HCT116 (cell line): ENCODE results near the gene MRPL21. TPM values are rescaled to one million over a fixed set of nuclear protein-coding genes. Genes with fewer than 3 reads are reported as not detected.

ENCODE experiments used
- ATAC-seq: fragments of 200-7000 bp; cut with Tn5 transposase; 2 replicates; pipeline ENCODE4 v1.9.1; 2020; ENCODE audit warnings: mild to moderate bottlenecking, moderate library complexity
- BruUV-seq: library from RNA; stranded (reverse); fragments of 400-500 nt; replicated peaks from 2 replicates; lab custom pipeline; 2021; lab: Mats Ljungman, UMichigan
- CTCF ChIA-PET: fragments of 300-600 bp; sonication (Branson Sonifier 250); formaldehyde crosslinking; loops from one replicate; lab custom pipeline; 2021; ENCODE audit warnings: antibody characterized with exemption; lab: Charles Lee
- POLR2A ChIA-PET: fragments of 300-600, 350-600 bp; sonication (Branson Sonifier 250); formaldehyde crosslinking; loops from one replicate; lab custom pipeline; 2021; ENCODE audit warnings: antibody characterized with exemption; lab: Charles Lee
- RAD21 ChIA-PET, 2 experiments: fragments of 300-600 bp; sonication (Branson Sonifier 250); formaldehyde crosslinking; loops; one replicate each; lab custom pipeline; 2023; ENCODE audit warnings: low total read pairs in 2 of 2; ENCODE audit not compliant: uncharacterized antibody in 2 of 2, unreplicated experiment in 2 of 2, low non-redundant PET in 1 of 2; lab: Charles Lee
- DNase-seq: peaks from one replicate; pipeline ENCODE4 v3.0.0-alpha.2; 2010; ENCODE audit warnings: low read depth, low spot score
- H2AFZ ChIP-seq: fragments of 200-600 bp; shearing (Covaris generic), sonication (generic); 2 replicates; pipeline ENCODE4 v1.6.1; 2017; ENCODE audit warnings: low read depth, mixed run types, mixed read lengths, antibody characterized with exemption, low read length; ENCODE audit not compliant: poor library complexity, severe bottlenecking
- H3K27ac ChIP-seq: 2 replicates; pipeline ENCODE4 v1.5.1; 2012; ENCODE audit warnings: low read depth, low read length
- H3K27me3 ChIP-seq: fragments of 200-600 bp; sonication (generic); 2 replicates; pipeline ENCODE4 v1.6.1; 2016; ENCODE audit warnings: mixed run types, low read length, mixed read lengths; ENCODE audit not compliant: insufficient read depth
- H3K36me3 ChIP-seq, 2 experiments: fragments of 200-500 bp in 1 of 2; fragments of 200-600 bp in 1 of 2; sonication (Bioruptor generic) in 1 of 2; sonication (generic) in 1 of 2; 2 replicates each; pipeline versions ENCODE4 v1.5.1 to v1.6.1; 2014 to 2016; ENCODE audit warnings: low read length in 2 of 2, inconsistent platforms in 1 of 2, mixed read lengths in 1 of 2, mixed run types in 1 of 2; ENCODE audit not compliant: insufficient read depth in 2 of 2, control insufficient read depth in 1 of 2
- H3K4me1 ChIP-seq, 2 experiments: fragments of 200-600 bp in 1 of 2; sonication (generic) in 1 of 2; 2 replicates each; pipeline versions ENCODE4 v1.5.1 to v1.6.1; 2012 to 2017; ENCODE audit warnings: low read length in 2 of 2, inconsistent platforms in 1 of 2, mild to moderate bottlenecking in 1 of 2, mixed read lengths in 1 of 2, mixed run types in 1 of 2, moderate library complexity in 1 of 2; ENCODE audit not compliant: insufficient read depth in 2 of 2, control insufficient read depth in 1 of 2
- H3K4me2 ChIP-seq: fragments of 200-600 bp; sonication (generic); 2 replicates; pipeline ENCODE4 v1.6.1; 2017; ENCODE audit warnings: mixed run types, low read length, mixed read lengths
- H3K4me3 ChIP-seq, 2 experiments: fragments of 200-600 bp in 1 of 2; sonication (generic) in 1 of 2; replicated peaks in 1 of 2; 2 replicates each; pipeline ENCODE4 v1.5.1; 2011 to 2016; ENCODE audit warnings: low read length in 2 of 2, control low read depth in 1 of 2, low read depth in 1 of 2, mild to moderate bottlenecking in 1 of 2, mixed read lengths in 1 of 2, mixed run types in 1 of 2
- H3K79me2 ChIP-seq: fragments of 200-600 bp; sonication (generic); 2 replicates; pipeline ENCODE4 v1.6.1; 2017; ENCODE audit warnings: mild to moderate bottlenecking, mixed run types, low read length, moderate library complexity, mixed read lengths; ENCODE audit not compliant: insufficient read depth
- H3K9ac ChIP-seq: fragments of 200-600 bp; sonication (generic); 2 replicates; pipeline ENCODE4 v1.6.1; 2016; ENCODE audit warnings: low read length, mixed read lengths
- H3K9me2 ChIP-seq: fragments of 200-600 bp; sonication (generic), shearing (Covaris generic); 2 replicates; pipeline ENCODE4 v1.6.1; 2017; ENCODE audit warnings: mixed run types, mild to moderate bottlenecking, moderate library complexity; ENCODE audit not compliant: insufficient read depth
- H3K9me3 ChIP-seq, 2 experiments: fragments of 200-500 bp in 1 of 2; fragments of 200-600 bp in 1 of 2; sonication (Bioruptor generic) in 1 of 2; sonication (generic) in 1 of 2; 2 replicates each; pipeline ENCODE4 v1.6.1; 2014 to 2017; ENCODE audit warnings: low read length in 2 of 2, mixed read lengths in 2 of 2, inconsistent platforms in 1 of 2, low read depth in 1 of 2, mild to moderate bottlenecking in 1 of 2, mixed run types in 1 of 2, moderate library complexity in 1 of 2; ENCODE audit not compliant: control insufficient read depth in 1 of 2, insufficient read depth in 1 of 2
- H4K20me1 ChIP-seq: fragments of 200-600 bp; sonication (generic), shearing (Covaris generic); 2 replicates; pipeline ENCODE4 v1.6.1; 2017; ENCODE audit warnings: mixed run types, mild to moderate bottlenecking, moderate library complexity; ENCODE audit not compliant: insufficient read depth
- CBX3 ChIP-seq: IDR thresholded peaks from 2 replicates; pipeline ENCODE4 v1.6.1; 2012; ENCODE audit warnings: low read depth
- CEBPB ChIP-seq: IDR thresholded peaks from 2 replicates; pipeline ENCODE4 v1.6.1; 2012; ENCODE audit warnings: low read depth
- ELF1 ChIP-seq: IDR thresholded peaks from 2 replicates; pipeline ENCODE4 v1.6.1; 2012; ENCODE audit warnings: low read depth, borderline replicate concordance
- EZH2 ChIP-seq: fragments of 200-600 bp; sonication (generic); IDR thresholded peaks from 2 replicates; pipeline ENCODE4 v1.6.1; 2017; ENCODE audit warnings: antibody characterized with exemption, mixed run types
- EZH2phosphoT487 ChIP-seq: fragments of 200-600 bp; IDR thresholded peaks from 2 replicates; pipeline ENCODE4 v1.6.1; 2018; ENCODE audit warnings: antibody characterized with exemption, borderline replicate concordance
- FOSL1 ChIP-seq: IDR thresholded peaks from 2 replicates; pipeline ENCODE4 v1.6.1; 2012; ENCODE audit warnings: low read depth
- JUND ChIP-seq: IDR thresholded peaks from 2 replicates; pipeline ENCODE4 v1.6.1; 2012
- POLR2A ChIP-seq: IDR thresholded peaks from 2 replicates; pipeline ENCODE4 v1.7.0; 2011; ENCODE audit warnings: borderline replicate concordance; ENCODE audit not compliant: insufficient read depth, insufficient read length; ENCODE audit errors: extremely low read depth
- POLR2AphosphoS5 ChIP-seq: IDR thresholded peaks from 2 replicates; pipeline ENCODE4 v1.6.1; 2011; ENCODE audit warnings: mild to moderate bottlenecking, low read depth, low read length, moderate library complexity
- SIN3A ChIP-seq: IDR thresholded peaks from 2 replicates; pipeline ENCODE4 v1.6.1; 2012; ENCODE audit warnings: low read depth
- TCF7L2 ChIP-seq: IDR thresholded peaks from 2 replicates; pipeline ENCODE4 v1.7.0; 2011; ENCODE audit warnings: borderline replicate concordance, inconsistent platforms; ENCODE audit not compliant: insufficient read depth, insufficient read length; ENCODE audit errors: extremely low read depth
- YY1 ChIP-seq: IDR thresholded peaks from 2 replicates; pipeline ENCODE4 v1.6.1; 2011; ENCODE audit warnings: low read length, low read depth, moderate library complexity, mild to moderate bottlenecking; ENCODE audit not compliant: insufficient replicate concordance; ENCODE audit errors: extremely low read depth
- ZFX ChIP-seq: fragments of 450-650 bp; IDR thresholded peaks from 2 replicates; pipeline ENCODE4 v1.6.1; 2017
- ZNF274 ChIP-seq: fragments of 200-500 bp; sonication (Bioruptor generic); IDR thresholded peaks from 2 replicates; pipeline ENCODE4 v1.6.1; 2014; ENCODE audit warnings: mild to moderate bottlenecking, low read depth, low read length, inconsistent platforms
- intact Hi-C: fragments of 100-400 bp; cut with micrococcal nuclease; formaldehyde crosslinking; loops from 2 replicates; pipeline ENCODE4 v1.10.0; 2022
- total RNA-seq: library from RNA; stranded (reverse); gene quantifications from one replicate; pipeline ENCODE4 v1.2.1, GENCODE V29; 2021; ENCODE audit not compliant: unreplicated experiment
- TF ChIP-seq, protein P1 (sequence below): IDR thresholded peaks from 2 replicates; pipeline ENCODE4 v1.6.1; 2012; ENCODE audit warnings: low read depth
- TF ChIP-seq, protein P2 (sequence below): IDR thresholded peaks from 2 replicates; pipeline ENCODE4 v1.6.1; 2012
- TF ChIP-seq, protein P3 (sequence below), 3 experiments: fragments of 200-600 bp in 1 of 3; sonication (generic) in 1 of 3; IDR thresholded peaks in 2 of 3; conservative IDR thresholded peaks in 1 of 3; 2 replicates each; pipeline ENCODE4 v1.5.1; 2012 to 2017; ENCODE audit warnings: low read depth in 2 of 3, low read length in 2 of 3, antibody characterized with exemption in 1 of 3, borderline replicate concordance in 1 of 3, control low read depth in 1 of 3, mild to moderate bottlenecking in 1 of 3, mixed read lengths in 1 of 3, mixed run types in 1 of 3, moderate library complexity in 1 of 3; ENCODE audit not compliant: insufficient read depth in 1 of 3
- TF ChIP-seq, protein P4 (sequence below): IDR thresholded peaks from 2 replicates; pipeline ENCODE4 v1.6.1; 2011; ENCODE audit warnings: mild to moderate bottlenecking, low read length, moderate library complexity; ENCODE audit not compliant: insufficient replicate concordance; ENCODE audit errors: extremely low read depth
- TF ChIP-seq, protein P5 (sequence below): IDR thresholded peaks from 2 replicates; pipeline ENCODE4 v1.6.1; 2012

MRPL21 gene
- total RNA-seq, 1 experiment from 2014 or later = 90.2 TPM

DNA sequence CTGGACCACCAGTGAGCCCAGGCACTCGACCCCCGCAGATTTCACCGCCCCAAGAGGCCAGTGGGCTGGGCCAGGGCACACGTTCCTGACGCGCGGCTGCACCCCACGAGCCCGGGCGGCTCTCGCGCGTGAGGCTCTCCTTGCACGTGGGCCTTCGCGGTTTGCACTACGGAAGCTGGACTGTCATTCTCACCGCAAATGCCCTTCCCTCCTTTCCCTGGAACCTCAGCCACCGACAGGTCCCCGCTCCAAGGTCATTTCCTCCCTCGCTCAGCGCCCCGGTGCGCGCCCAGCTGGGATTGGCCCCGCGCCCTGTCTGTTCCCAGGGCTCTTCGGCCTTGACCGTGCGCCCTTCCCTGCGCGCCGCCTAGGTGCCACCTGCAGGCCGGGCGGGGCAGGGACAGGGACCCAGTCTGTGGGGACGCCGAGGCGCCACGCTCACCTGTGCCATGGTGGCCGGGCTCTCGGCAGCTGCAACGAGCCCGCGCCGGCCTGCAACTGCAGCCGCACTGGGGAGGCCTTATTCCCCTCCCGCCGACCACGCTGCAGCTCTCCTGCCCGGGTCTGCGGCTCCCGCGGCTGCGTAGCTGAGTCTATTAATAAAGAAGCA, 59.8 kb downstream of the MRPL21 start:
- intact Hi-C loops = loop anchor here (2.0 kb wide), 1 partner anchor 211 kb away; no protein-coding TSS in a partner anchor
- no peaks in the 10 kb centered on the region for H3K9me3 ChIP-seq
- H3K27ac ChIP-seq = peak overlapping the region; percentile 27
- no peaks in the 10 kb centered on the region for H3K27me3 ChIP-seq
- H3K4me3 ChIP-seq = peak overlapping the region; percentile 41 to 55
- ChIA-PET CTCF (interaction anchor here (1.2 to 2.3 kb wide), 5 partner anchors 10 to 234 kb away, joined by 3 to 13 read pairs (median 7); no protein-coding TSS in a partner anchor), POLR2A (no interaction called here), RAD21 (interaction anchor here (1.1 to 1.3 kb wide), 2 partner anchors 211 to 260 kb away, joined by 3 to 4 read pairs; no protein-coding TSS in a partner anchor)
- peak; percentile 86 for ATAC-seq
- no peaks in the 10 kb centered on the region for H3K36me3 ChIP-seq
- no peaks in the 10 kb centered on the region for H4K20me1 ChIP-seq
- no peaks in the 10 kb centered on the region for H3K9me2 ChIP-seq
- BruUV-seq = no TSS peak
- peak; percentile 67 for DNase-seq
- peaks cover 14% of the 10 kb centered on the region for H3K79me2 ChIP-seq
- H2AFZ ChIP-seq = peak overlapping the region; percentile 11
- H3K4me2 ChIP-seq = peak overlapping the region; percentile 75
- H3K9ac ChIP-seq = peak overlapping the region; percentile 45
- H3K4me1 ChIP-seq = peaks cover 21 to 41% of the 10 kb centered on the region in 2 experiments
- TF ChIP-seq, protein P1, sequence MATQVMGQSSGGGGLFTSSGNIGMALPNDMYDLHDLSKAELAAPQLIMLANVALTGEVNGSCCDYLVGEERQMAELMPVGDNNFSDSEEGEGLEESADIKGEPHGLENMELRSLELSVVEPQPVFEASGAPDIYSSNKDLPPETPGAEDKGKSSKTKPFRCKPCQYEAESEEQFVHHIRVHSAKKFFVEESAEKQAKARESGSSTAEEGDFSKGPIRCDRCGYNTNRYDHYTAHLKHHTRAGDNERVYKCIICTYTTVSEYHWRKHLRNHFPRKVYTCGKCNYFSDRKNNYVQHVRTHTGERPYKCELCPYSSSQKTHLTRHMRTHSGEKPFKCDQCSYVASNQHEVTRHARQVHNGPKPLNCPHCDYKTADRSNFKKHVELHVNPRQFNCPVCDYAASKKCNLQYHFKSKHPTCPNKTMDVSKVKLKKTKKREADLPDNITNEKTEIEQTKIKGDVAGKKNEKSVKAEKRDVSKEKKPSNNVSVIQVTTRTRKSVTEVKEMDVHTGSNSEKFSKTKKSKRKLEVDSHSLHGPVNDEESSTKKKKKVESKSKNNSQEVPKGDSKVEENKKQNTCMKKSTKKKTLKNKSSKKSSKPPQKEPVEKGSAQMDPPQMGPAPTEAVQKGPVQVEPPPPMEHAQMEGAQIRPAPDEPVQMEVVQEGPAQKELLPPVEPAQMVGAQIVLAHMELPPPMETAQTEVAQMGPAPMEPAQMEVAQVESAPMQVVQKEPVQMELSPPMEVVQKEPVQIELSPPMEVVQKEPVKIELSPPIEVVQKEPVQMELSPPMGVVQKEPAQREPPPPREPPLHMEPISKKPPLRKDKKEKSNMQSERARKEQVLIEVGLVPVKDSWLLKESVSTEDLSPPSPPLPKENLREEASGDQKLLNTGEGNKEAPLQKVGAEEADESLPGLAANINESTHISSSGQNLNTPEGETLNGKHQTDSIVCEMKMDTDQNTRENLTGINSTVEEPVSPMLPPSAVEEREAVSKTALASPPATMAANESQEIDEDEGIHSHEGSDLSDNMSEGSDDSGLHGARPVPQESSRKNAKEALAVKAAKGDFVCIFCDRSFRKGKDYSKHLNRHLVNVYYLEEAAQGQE = no peak
- no peak for TF ChIP-seq POLR2A
- TF ChIP-seq YY1 = peak; percentile 40
- TF ChIP-seq, protein P2, sequence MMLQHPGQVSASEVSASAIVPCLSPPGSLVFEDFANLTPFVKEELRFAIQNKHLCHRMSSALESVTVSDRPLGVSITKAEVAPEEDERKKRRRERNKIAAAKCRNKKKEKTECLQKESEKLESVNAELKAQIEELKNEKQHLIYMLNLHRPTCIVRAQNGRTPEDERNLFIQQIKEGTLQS = no peak
- TF ChIP-seq ELF1 = no peak
- no peak for TF ChIP-seq EZH2
- no peak for TF ChIP-seq CEBPB
- TF ChIP-seq, protein P3, sequence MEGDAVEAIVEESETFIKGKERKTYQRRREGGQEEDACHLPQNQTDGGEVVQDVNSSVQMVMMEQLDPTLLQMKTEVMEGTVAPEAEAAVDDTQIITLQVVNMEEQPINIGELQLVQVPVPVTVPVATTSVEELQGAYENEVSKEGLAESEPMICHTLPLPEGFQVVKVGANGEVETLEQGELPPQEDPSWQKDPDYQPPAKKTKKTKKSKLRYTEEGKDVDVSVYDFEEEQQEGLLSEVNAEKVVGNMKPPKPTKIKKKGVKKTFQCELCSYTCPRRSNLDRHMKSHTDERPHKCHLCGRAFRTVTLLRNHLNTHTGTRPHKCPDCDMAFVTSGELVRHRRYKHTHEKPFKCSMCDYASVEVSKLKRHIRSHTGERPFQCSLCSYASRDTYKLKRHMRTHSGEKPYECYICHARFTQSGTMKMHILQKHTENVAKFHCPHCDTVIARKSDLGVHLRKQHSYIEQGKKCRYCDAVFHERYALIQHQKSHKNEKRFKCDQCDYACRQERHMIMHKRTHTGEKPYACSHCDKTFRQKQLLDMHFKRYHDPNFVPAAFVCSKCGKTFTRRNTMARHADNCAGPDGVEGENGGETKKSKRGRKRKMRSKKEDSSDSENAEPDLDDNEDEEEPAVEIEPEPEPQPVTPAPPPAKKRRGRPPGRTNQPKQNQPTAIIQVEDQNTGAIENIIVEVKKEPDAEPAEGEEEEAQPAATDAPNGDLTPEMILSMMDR (IDR thresholded peaks at IDR 0.05 in 2 of 3, conservative IDR thresholded peaks at IDR 0.05 in 1 of 3; ENCODE audit: borderline replicate concordance in 1 of 3, insufficient read depth in 1 of 3, low read depth in 2 of 3, low read length in 2 of 3) = peak; percentile 58 to 74 (median 71)
- peak; percentile 75 for TF ChIP-seq CBX3
- peak; percentile 20 for TF ChIP-seq TCF7L2
- no peak for TF ChIP-seq JUND
- no peak for TF ChIP-seq ZNF274
- TF ChIP-seq FOSL1 = no peak
- TF ChIP-seq, protein P4, sequence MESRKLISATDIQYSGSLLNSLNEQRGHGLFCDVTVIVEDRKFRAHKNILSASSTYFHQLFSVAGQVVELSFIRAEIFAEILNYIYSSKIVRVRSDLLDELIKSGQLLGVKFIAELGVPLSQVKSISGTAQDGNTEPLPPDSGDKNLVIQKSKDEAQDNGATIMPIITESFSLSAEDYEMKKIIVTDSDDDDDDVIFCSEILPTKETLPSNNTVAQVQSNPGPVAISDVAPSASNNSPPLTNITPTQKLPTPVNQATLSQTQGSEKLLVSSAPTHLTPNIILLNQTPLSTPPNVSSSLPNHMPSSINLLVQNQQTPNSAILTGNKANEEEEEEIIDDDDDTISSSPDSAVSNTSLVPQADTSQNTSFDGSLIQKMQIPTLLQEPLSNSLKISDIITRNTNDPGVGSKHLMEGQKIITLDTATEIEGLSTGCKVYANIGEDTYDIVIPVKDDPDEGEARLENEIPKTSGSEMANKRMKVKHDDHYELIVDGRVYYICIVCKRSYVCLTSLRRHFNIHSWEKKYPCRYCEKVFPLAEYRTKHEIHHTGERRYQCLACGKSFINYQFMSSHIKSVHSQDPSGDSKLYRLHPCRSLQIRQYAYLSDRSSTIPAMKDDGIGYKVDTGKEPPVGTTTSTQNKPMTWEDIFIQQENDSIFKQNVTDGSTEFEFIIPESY = no peak
- TF ChIP-seq, protein P5, sequence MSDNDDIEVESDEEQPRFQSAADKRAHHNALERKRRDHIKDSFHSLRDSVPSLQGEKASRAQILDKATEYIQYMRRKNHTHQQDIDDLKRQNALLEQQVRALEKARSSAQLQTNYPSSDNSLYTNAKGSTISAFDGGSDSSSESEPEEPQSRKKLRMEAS = peak; percentile 87
- no peak for TF ChIP-seq SIN3A
- peak; percentile 75; the same call in 1 of the 2 replicates for TF ChIP-seq ZFX
- peak; percentile 54 for TF ChIP-seq POLR2AphosphoS5
- no peak for TF ChIP-seq EZH2phosphoT487
